Body of pancreas (tissue), 4 donors: ENCODE results near the gene HOXC11. TPM values are rescaled to one million over a fixed set of nuclear protein-coding genes. Genes with fewer than 3 reads are reported as not detected.

Experiments used
- ATAC-seq: fragments of 150-250 bp; one replicate; pipeline ENCODE4 v1.9.1; 2016
- DNase-seq, 4 donors: peaks; one replicate each; pipeline ENCODE4 v3.0.0-alpha.2; 2019
- H3K27ac ChIP-seq, 4 donors: fragments of 200-600 bp; sonication (generic); 1 replicate in 3 of 4; 2 replicates in 1 of 4; pipeline versions ENCODE4 v1.5.1 to v1.6.1; 2016 to 2019; ENCODE audit warnings: mild to moderate bottlenecking in 1 of 4, mixed read lengths in 1 of 4, moderate library complexity in 1 of 4
- H3K27me3 ChIP-seq, 2 donors: fragments of 200-600 bp; sonication (generic); one replicate each; pipeline ENCODE4 v1.6.0; 2016; ENCODE audit warnings: mild to moderate bottlenecking in 1 of 2
- H3K36me3 ChIP-seq, 2 donors: fragments of 200-600 bp; sonication (generic); replicated peaks in 1 of 2; 2 replicates each; pipeline ENCODE4 v1.5.1; 2016; ENCODE audit warnings: low read depth in 2 of 2; ENCODE audit not compliant: insufficient read depth in 1 of 2
- H3K4me1 ChIP-seq: fragments of 200-600 bp; sonication (generic); one replicate; pipeline ENCODE4 v1.6.0; 2016
- H3K4me3 ChIP-seq, 2 donors: fragments of 200-600 bp; sonication (generic); 1 replicate in 1 of 2; 2 replicates in 1 of 2; pipeline ENCODE4 v1.5.1; 2016 to 2019
- H3K9me3 ChIP-seq, 3 donors: fragments of 200-600 bp; sonication (generic); 1 replicate in 2 of 3; 2 replicates in 1 of 3; pipeline ENCODE4 v1.5.1; 2016
- CTCF ChIP-seq, 7 experiments: fragments of 450-650 bp in 4 of 7; fragments of 200-600 bp in 3 of 7; sonication (generic) in 3 of 7; IDR thresholded peaks; one replicate each; pipeline ENCODE4 v1.5.1; 2016 to 2019; ENCODE audit warnings: antibody characterized with exemption in 7 of 7
- POLR2A ChIP-seq, 3 donors: fragments of 450-650 bp; IDR thresholded peaks; one replicate each; pipeline ENCODE4 v1.6.1; 2016; ENCODE audit warnings: antibody characterized with exemption in 3 of 3, mild to moderate bottlenecking in 2 of 3
- WGBS, 2 donors: methylation state at CpG; one replicate each; pipeline ENCODE4 v1.1.5; 2017; 5-methylcytosine and 5-hydroxymethylcytosine counted together
- intact Hi-C: fragments of 100-400 bp; cut with DNase I; formaldehyde crosslinking; loops from one replicate; pipeline ENCODE4 v1.15.1; 2023
- total RNA-seq, 2 donors: library from RNA; depleted of rRNA; stranded (reverse); fragments of >200 nt; gene quantifications; one replicate each; pipeline ENCODE4 v1.1.0, GENCODE V29; 2016

Gene HOXC11
- total RNA-seq, 2 donors from 2014 or later: not detected

GRCh38 chr12:54007538-54008259 lies 34.8 kb downstream of the HOXC11 start:
- Histone ChIP-seq H3K36me3 (no peaks in the 10 kb centered on the region), H3K27ac (no peak overlapping the region), H3K4me1 (peaks cover 17% of the 10 kb centered on the region), H3K4me3 (no peak overlapping the region), H3K9me3 (no peaks in the 10 kb centered on the region), H3K27me3 (peaks cover 0 to 68% of the 10 kb centered on the region in 2 donors)
- TF ChIP-seq CTCF (IDR thresholded peaks at IDR 0.05): no peak
- ATAC-seq: no peak
- no peak for DNase-seq
- 59 to 66% methylated on average over 2 of the region's 2 CpGs for WGBS, 2 donors
- intact Hi-C loops: no loop called here

GRCh38 chr12:54008260-54008552 lies 35.3 kb downstream of the HOXC11 start:
- H3K4me3 ChIP-seq: no peak overlapping the region
- peaks cover 0 to 68% of the 10 kb centered on the region in 2 donors for H3K27me3 ChIP-seq
- TF ChIP-seq POLR2A (IDR thresholded peaks at IDR 0.05) (no peak), CTCF (IDR thresholded peaks at IDR 0.05) (no peak)
- H3K9me3 ChIP-seq: no peaks in the 10 kb centered on the region
- no peaks in the 10 kb centered on the region for H3K36me3 ChIP-seq
- DNase-seq: no peak
- H3K4me1 ChIP-seq: peaks cover 17% of the 10 kb centered on the region
- WGBS, 2 donors: 19 to 44% methylated on average over 2 of the region's 2 CpGs
- H3K27ac ChIP-seq: no peak overlapping the region
- no peak for ATAC-seq
- intact Hi-C loops: no loop called here

GRCh38 chr12:54009171-54010052 lies 36.5 kb downstream of the HOXC11 start:
- Histone ChIP-seq H3K27me3 (peaks cover 3 to 63% of the 10 kb centered on the region in 2 donors), H3K9me3 (no peaks in the 10 kb centered on the region), H3K4me1 (peaks cover 17% of the 10 kb centered on the region), H3K27ac (no peak overlapping the region), H3K36me3 (no peaks in the 10 kb centered on the region), H3K4me3 (no peak overlapping the region)
- intact Hi-C loops: no loop called here
- 1 to 4% methylated on average over 38 to 50 of the region's 51 CpGs for WGBS, 2 donors
- ATAC-seq (peak; percentile 48), DNase-seq (peak in 1 of 4 donors; percentile 34)
- TF ChIP-seq POLR2A (IDR thresholded peaks at IDR 0.05) (no peak), CTCF (IDR thresholded peaks at IDR 0.05) (no peak)

- TF ChIP-seq POLR2A (IDR thresholded peaks at IDR 0.05) (no peak), CTCF (IDR thresholded peaks at IDR 0.05) (no peak)
- WGBS, 2 donors: 21 to 31% methylated on average over 10 of the region's 10 CpGs
- no peak overlapping the region for H3K4me3 ChIP-seq
- peaks cover 6 to 63% of the 10 kb centered on the region in 2 donors for H3K27me3 ChIP-seq
- peaks cover 17% of the 10 kb centered on the region for H3K4me1 ChIP-seq
- intact Hi-C loops: no loop called here
- no peak overlapping the region for H3K27ac ChIP-seq
- DNase-seq (no peak), ATAC-seq (no peak)
- no peaks in the 10 kb centered on the region for H3K36me3 ChIP-seq
- no peaks in the 10 kb centered on the region for H3K9me3 ChIP-seq
These were observed 37.4 kb downstream of the HOXC11 start for GRCh38 chr12:54010053-54010971.
